MCF 10A (cell line): ENCODE measurements around the gene OGDHL. TPM values are rescaled to one million over a fixed set of nuclear protein-coding genes. Genes with fewer than 3 reads are reported as not detected.

ENCODE experiments used
- BruUV-seq: library from RNA; stranded (reverse); fragments of 400-500 nt; replicated peaks from 2 replicates; lab custom pipeline; 2021; lab: Mats Ljungman, UMichigan
- CTCF ChIA-PET: fragments of 300-600 bp; sonication (Branson Sonifier 250); formaldehyde crosslinking; extraction: SDS; loops from one replicate; lab custom pipeline; 2021; ENCODE audit warnings: antibody characterized with exemption, inconsistent platforms; lab: Yijun Ruan, JAX
- POLR2A ChIA-PET: fragments of 300-600, 350-650 bp; sonication (Branson Sonifier 250); formaldehyde crosslinking; extraction: SDS; loops from one replicate; lab custom pipeline; 2020; ENCODE audit warnings: antibody characterized with exemption, inconsistent platforms; lab: Yijun Ruan, JAX
- DNase-seq: peaks from one replicate; pipeline ENCODE4 v3.0.0-alpha.2; 2018; ENCODE audit not compliant: unreplicated experiment
- H3K27ac Mint-ChIP-seq: one replicate; pipeline ENCODE4 v1.8.0; 2022; ENCODE audit warnings: mild to moderate bottlenecking, low read depth, mixed read lengths; ENCODE audit not compliant: unreplicated experiment
- H3K27me3 Mint-ChIP-seq: one replicate; pipeline ENCODE4 v1.8.0; 2022; ENCODE audit warnings: mixed read lengths; ENCODE audit not compliant: insufficient read depth, unreplicated experiment
- H3K36me3 Mint-ChIP-seq: one replicate; pipeline ENCODE4 v1.8.0; 2022; ENCODE audit warnings: mild to moderate bottlenecking, moderate library complexity, mixed read lengths; ENCODE audit not compliant: insufficient read depth, unreplicated experiment
- H3K4me1 Mint-ChIP-seq: one replicate; pipeline ENCODE4 v1.8.0; 2022; ENCODE audit warnings: mixed read lengths; ENCODE audit not compliant: insufficient read depth, unreplicated experiment
- H3K4me3 Mint-ChIP-seq: one replicate; pipeline ENCODE4 v1.8.0; 2022; ENCODE audit warnings: mild to moderate bottlenecking, moderate library complexity, mixed read lengths; ENCODE audit not compliant: unreplicated experiment
- H3K9me3 Mint-ChIP-seq: one replicate; pipeline ENCODE4 v1.8.0; 2022; ENCODE audit warnings: mixed read lengths; ENCODE audit not compliant: unreplicated experiment
- CTCF ChIP-seq: fragments of 200-600 bp; IDR thresholded peaks from one replicate; pipeline ENCODE4 v1.8.0; 2022; ENCODE audit warnings: antibody characterized with exemption, mild to moderate bottlenecking; ENCODE audit not compliant: unreplicated experiment
- intact Hi-C: fragments of 100-400 bp; cut with micrococcal nuclease; formaldehyde crosslinking; loops from 2 replicates; pipeline ENCODE4 v1.14.1; 2022
- total RNA-seq: library from RNA; stranded (reverse); gene quantifications from 2 replicates; pipeline ENCODE4 v1.2.3, GENCODE V29; 2022

The OGDHL gene
- total RNA-seq, 1 experiment from 2014 or later, result 0.28 TPM

- Mint-ChIP-seq H3K9me3 (no peaks in the 10 kb centered on the region), H3K36me3 (no peaks in the 10 kb centered on the region), H3K27ac (no peak overlapping the region), H3K4me1 (no peaks in the 10 kb centered on the region), H3K27me3 (peaks cover 61% of the 10 kb centered on the region), H3K4me3 (no peak overlapping the region)
- intact Hi-C loops, result loop anchor here (10.0 kb wide), 1 partner anchor 164 kb away; no protein-coding TSS in a partner anchor
- ChIA-PET CTCF (no interaction called here), POLR2A (no interaction called here)
- no peak for DNase-seq
- TF ChIP-seq CTCF, result no peak
- BruUV-seq, result no TSS peak
Measured at GRCh38 chr10:49768731-49769130, 6.6 kb upstream of the OGDHL start.

- POLR2A ChIA-PET, result no interaction called here
- CTCF ChIA-PET, result no interaction called here
- Mint-ChIP-seq H3K27me3 (peaks cover 64% of the 10 kb centered on the region), H3K4me1 (no peaks in the 10 kb centered on the region), H3K4me3 (no peak overlapping the region), H3K36me3 (no peaks in the 10 kb centered on the region), H3K27ac (no peak overlapping the region), H3K9me3 (no peaks in the 10 kb centered on the region)
- no peak for DNase-seq
- intact Hi-C loops, result loop anchor here (10.0 kb wide), 1 partner anchor 164 kb away; no protein-coding TSS in a partner anchor
- no TSS peak for BruUV-seq
- TF ChIP-seq CTCF, result no peak
Measured at GRCh38 chr10:49768329-49768728, 6.2 kb upstream of the OGDHL start.

GRCh38 chr10:49767752-49768151 lies 5.6 kb upstream of the OGDHL start:
- no TSS peak for BruUV-seq
- no peak for DNase-seq
- no peak overlapping the region for H3K4me3 Mint-ChIP-seq
- ChIA-PET POLR2A (no interaction called here), CTCF (interaction anchor here (0.6 kb wide), 1 partner anchor 10 kb away, joined by 3 read pairs; no protein-coding TSS in a partner anchor)
- H3K27me3 Mint-ChIP-seq, result peaks cover 64% of the 10 kb centered on the region
- no peaks in the 10 kb centered on the region for H3K36me3 Mint-ChIP-seq
- no peak for TF ChIP-seq CTCF
- no peaks in the 10 kb centered on the region for H3K9me3 Mint-ChIP-seq
- H3K27ac Mint-ChIP-seq, result no peak overlapping the region
- no peaks in the 10 kb centered on the region for H3K4me1 Mint-ChIP-seq
- intact Hi-C loops, result loop anchor here (10.0 kb wide), 1 partner anchor 163 kb away; no protein-coding TSS in a partner anchor

- Mint-ChIP-seq H3K9me3 (no peaks in the 10 kb centered on the region), H3K4me1 (peaks cover 6% of the 10 kb centered on the region), H3K27ac (no peak overlapping the region), H3K36me3 (no peaks in the 10 kb centered on the region), H3K4me3 (no peak overlapping the region), H3K27me3 (peaks cover 57% of the 10 kb centered on the region)
- ChIA-PET POLR2A (no interaction called here), CTCF (no interaction called here)
- BruUV-seq, result no TSS peak
- DNase-seq, result no peak
- intact Hi-C loops, result loop anchor here (10.0 kb wide), 1 partner anchor 162 kb away; no protein-coding TSS in a partner anchor
- TF ChIP-seq CTCF, result no peak
Measured at GRCh38 chr10:49766484-49766883, 4.4 kb upstream of the OGDHL start.
